ENCODE measurements around the gene PGLYRP4.

Gene PGLYRP4, protein sequence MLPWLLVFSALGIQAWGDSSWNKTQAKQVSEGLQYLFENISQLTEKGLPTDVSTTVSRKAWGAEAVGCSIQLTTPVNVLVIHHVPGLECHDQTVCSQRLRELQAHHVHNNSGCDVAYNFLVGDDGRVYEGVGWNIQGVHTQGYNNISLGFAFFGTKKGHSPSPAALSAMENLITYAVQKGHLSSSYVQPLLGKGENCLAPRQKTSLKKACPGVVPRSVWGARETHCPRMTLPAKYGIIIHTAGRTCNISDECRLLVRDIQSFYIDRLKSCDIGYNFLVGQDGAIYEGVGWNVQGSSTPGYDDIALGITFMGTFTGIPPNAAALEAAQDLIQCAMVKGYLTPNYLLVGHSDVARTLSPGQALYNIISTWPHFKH

DNA sequence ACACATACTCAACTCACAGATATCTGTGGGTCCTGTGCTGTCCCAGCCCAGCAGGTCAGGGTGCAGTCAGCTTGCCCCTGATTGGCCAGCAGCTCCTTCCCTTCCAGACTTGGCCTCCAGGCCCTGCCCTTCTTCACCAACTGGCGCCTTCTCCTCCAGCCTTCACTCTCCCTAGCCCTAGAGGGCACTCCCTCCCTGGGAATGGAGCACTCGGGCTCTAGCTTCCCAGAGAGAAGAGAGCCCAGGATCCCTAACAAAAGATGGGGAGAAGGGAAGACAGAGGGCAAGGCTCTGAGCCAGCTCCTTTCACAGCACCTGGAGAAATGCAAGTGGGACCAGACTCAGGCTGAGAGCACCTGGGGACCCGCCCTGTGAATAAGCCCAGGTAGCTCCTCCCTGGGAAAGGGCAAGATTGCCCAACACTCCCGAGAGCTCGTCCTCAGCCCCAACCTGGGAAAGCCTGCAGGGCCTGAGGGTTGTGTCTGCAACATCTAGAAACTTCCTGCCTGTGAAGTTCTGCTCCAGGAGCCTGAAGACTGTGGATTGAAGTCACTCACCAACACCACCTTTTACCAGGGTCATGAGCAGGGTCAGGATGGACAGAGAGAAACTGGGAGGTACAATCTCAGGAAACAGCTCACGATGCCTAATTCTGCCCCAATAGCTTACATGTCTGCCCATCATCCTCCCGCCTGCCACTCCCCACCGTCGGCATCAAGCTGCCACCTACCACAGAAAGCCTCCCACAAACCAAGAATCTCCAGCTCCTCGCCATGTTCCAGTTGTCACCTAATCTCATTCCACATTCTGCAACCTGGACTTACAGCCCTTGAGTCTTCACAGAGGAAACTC, at the start of gene PGLYRP4:
PGLYRP4 (minus strand) TSS at position 331 of the 852 bp plus-strand sequence. CDS start 909 bp downstream, outside the sequence.
- no peak for DNase-seq

DNA sequence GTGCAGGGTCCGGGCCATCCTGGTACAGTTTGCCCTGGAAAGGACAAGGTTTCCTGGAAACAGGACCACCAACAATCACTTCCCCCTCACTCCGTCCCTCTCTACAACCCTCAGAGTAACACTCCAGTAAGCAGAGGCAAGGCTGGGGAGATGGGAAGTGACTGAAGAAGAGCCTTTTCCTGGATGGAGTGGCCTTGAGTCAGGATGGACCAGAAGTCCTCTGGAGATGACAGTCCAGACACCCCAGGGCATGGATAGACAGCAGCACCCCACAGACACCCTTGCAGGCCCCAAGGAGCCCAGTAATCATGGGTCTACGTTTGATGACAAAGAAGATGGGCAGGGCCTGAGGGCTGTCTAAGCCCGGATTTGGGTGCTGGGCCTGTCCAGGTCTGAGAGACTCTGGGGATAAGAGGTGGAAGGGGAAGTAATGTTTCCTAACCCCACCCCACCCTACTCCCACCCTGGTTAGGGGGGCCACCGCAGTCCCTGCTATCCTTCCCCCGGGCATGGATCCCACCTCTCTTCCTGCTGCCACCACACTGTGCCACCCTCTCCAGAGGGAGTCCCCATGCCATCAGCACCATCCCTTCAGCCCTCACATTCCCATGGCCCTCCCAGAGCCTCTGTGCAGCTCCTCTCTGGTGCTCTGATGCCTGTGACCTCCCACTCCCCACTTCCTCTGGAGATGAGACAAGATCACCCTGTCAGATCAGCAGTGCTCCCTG, 49.4 kb upstream of the PGLYRP4 start:
- DNase-seq: no peak

DNA sequence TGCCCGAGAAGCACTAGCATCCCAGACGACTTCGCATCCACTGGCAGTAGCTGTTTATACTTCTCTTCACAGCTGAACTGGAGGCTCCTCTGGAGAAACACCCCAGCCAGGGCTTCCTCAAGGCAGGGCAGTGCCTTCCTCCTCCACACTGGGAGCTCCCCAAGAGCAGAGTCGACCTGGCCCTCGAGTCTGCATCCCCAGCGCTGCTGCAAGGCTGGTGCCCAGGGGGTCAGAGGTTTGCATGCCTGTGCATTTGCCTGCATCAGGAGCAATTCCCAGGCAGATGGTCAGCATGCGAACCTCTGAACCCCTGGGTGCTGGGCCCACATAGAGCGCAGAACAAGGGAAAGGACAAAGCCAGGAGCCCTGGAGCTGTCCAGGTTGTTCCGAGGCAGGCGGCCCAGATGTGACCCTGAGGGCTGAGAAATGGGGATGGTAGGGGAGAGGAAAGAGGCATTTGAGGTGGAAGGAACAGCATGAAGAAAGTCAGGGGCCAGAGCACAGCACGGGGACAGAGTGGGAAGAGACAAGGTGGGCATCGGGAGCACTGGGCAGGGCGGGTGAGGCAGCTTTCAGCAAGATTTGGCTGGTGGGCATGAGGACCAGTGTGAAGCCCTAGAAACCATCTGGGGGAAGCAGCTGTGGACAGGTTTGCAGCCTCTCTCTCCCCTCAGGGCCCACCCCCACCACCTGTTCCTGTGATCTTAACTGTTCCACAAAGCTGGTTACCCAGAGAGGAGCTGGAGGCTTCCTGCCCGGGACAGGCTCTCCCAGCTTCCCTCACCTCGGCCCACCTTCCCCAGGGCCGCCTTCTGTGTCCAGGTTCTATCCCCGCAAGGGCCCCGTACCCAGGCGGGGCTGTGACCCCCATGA, 48.6 kb upstream of the PGLYRP4 start:
- no peak for DNase-seq

DNA sequence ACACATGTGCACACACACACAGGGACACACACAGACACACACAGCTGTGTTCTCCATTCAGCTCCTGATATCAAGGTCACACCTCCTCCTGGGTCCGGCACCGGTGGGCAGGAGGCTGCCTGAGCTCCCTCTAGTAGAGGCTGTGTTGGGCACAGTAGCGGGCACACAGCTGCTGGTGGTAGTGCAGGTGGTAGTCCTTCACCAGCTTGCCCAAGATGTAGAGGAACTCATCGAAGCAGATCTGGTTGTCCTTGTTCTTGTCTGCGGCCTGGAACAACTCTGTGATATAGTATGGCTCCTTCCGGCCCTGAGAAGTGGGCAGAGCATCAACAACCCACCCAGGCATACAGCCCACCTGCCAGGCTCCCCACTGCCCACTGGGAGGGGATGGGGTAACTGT, 47.8 kb upstream of the PGLYRP4 start:
- DNase-seq: no peak

DNA sequence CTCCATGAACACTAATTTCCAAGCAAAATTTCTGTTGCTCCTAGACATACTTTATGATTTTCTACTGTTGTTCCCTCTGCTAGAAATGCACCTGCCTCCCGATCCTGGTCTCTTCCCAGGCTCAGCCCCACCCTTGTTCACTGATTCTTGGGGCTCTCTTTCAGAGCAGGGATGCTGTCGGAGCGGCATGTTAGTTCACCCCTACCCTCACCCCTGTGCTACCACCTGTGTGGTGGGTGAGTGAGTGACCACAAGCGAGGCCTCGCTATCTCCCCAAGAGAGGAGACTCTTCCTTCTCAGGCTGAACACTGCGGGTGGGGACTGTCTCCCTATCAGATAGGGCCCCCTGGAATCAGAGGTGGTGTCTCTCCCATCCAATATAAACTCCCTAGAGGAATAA, 47.1 kb upstream of the PGLYRP4 start:
- no peak for DNase-seq

DNA sequence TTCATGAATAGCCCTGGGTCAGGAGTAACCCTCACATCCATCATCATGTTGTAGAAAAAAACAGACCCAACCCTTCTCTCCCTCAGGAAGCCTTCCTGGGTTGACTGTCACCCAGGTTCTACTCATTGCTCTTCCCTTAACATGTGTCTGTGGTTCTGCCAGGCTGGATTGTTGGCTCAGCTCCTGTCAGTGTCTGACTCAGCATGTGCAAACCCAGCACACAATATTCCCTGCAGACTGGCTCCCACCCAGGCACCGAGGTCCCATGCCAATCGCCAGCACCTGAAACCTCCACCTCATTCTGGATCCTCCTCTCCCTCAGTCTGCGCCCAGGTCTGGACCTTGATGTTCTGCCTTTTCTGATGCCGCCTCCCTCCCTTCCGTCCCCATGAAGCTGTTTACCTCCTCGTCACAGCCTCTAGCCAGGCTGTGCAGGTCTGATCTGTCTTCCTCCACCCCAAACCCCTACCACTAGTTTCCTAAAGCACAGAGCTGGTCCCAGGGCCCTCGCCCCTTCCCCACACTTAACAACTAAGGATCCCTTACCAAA, 46.6 kb upstream of the PGLYRP4 start:
- no peak for DNase-seq

DNA sequence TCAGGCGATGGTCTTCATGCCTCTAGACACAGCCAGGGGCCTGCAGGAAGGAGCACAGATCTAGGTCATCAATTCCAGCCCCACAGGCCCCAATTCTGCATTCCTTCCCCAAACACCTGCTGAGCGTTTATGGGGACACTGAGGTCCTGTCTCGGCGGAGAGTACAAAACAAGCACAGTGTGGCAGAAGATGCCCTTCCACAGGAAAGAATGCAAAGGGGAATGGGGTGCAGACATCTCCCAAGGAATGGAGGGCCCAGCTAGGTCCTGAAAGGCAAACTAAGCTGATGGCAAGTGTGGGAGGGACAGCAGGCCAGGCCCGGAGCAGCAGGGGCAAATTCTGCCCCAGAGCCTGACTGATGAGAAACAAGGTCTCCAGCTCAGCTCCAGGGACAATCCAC, 45.8 kb upstream of the PGLYRP4 start:
- no peak for DNase-seq

DNA sequence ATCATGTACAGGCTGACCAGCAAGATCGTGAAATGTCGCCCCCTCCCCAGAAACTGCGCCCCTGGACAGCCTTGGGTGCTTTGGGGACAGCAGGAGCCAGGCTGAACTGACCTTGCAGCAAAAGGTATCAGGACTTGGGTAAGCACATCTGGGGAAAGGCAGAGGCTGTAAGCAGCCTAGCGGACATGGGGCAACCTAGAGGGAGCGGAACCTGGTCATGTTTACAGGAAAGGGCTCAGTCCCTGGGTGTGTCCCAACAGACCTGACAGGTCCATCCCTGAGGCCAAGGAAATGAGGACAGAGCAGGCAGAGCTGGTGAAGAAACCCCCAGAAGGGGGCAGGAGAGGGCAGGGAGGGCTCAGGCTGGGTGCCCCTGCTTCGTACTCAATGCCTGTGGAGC, 45.3 kb upstream of the PGLYRP4 start:
- DNase-seq: no peak

DNA sequence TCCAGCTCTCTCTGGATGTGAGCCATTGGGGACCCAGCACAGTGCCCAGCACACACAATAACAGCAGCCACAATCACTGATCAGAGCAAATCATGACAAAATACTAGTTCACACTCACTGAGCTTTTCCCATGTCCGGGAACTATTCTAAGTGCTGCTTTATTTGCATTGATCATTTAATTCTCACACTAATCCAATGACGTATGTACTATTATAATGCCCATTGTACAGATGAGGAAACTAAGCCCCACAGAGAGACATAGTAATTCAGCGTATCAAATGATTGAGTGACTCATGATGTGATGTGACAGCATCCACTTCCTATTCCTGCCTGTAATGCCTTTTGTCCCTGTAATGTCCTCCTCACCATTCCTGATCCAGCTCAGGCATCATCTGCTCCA, 44.2 kb upstream of the PGLYRP4 start:
- no peak for DNase-seq

DNA sequence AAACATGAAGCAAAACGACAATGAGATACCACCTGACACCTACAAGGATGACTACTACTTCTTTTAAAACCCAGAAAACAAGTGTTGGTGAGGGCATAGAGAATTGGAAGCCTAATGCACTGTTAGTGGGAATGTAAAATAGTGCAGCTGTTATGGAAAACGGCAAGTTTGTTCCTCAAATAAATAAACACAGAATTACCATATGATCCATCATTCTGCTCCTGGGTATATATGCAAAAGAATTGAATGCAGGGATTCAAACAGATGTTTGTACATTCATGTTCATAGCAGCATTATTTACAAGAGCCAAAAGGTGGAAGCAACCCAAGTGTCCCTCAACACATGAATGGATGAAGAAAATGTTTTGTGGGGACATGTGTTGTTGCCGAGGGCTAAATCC, 43.6 kb upstream of the PGLYRP4 start:
- no peak for DNase-seq

DNA sequence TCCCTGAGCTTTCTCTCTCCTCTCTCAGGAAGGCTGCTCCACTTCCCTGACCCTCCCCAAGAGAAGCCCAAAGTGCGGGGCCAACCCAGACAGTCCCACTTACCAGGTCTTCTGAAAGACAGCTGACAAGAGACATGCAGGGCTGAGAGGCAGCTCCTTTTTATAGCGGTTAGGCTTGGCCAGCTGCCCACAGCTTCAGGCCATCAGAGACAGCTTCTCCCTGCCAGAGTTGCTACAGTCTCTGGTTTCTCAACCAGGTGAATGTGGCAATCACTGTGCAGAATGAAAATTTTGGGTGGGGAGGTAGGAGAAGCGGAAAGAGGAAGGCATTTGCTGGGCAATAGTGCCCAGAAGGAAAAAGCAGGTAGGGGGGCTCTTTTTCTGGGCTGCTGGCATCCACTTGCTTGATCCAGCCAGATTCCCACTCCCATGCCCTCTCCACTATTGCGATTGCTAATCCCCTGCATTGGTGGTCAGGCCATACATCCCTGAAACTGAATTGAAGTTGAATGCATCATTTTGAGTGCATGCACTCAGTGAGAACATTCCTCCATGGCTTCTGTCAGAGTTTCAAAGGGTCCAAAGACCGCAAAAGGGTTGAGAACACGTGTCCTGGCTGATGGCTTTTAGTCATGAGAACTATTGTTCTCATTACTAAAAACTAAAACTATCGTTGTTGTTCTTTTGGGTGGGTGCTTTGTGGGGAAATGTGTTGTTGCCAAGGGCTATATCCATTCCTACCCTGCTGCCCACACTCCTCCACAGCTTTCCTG, 42.5 kb upstream of the PGLYRP4 start, which contains the start of gene S100A8:
S100A8 (minus strand) TSS at position 136 of the 773 bp plus-strand sequence. CDS start 538 bp downstream, outside the sequence.
- DNase-seq: no peak

DNA sequence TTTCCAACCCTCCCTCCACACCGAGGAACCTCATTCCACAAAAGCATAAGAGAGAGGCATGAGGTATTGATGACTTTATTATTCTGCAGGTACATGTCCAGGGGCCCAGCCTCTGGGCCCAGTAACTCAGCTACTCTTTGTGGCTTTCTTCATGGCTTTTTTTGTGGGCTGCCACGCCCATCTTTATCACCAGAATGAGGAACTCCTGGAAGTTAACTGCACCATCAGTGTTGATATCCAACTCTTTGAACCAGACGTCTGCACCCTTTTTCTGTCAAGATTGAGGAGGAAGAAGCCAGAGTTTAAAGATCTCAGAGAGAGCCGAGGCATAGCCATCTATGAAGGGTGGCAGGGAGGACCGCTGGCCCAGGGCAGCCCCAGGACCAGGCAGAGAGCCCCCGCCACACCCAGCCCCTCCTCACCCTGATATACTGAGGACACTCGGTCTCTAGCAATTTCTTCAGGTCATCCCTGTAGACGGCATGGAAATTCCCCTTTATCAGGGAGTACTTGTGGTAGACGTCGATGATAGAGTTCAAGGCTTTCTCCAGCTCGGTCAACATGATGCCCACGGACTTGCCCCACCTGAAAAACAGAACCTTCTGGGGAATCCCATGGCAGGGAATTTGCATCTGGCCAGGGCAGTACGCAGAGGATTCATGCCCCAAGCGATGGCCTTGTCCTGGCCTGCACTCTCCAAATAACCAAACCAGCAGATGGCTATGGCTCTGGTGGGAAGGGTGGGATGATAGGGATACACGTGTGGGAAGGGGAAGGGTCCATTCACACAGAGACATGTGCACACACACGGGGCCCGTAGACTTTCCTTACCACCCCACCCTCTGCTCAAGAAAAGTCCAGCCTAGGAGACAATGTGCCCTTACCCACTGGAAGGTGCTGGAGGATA, 41.6 kb upstream of the PGLYRP4 start:
- no peak for DNase-seq

DNA sequence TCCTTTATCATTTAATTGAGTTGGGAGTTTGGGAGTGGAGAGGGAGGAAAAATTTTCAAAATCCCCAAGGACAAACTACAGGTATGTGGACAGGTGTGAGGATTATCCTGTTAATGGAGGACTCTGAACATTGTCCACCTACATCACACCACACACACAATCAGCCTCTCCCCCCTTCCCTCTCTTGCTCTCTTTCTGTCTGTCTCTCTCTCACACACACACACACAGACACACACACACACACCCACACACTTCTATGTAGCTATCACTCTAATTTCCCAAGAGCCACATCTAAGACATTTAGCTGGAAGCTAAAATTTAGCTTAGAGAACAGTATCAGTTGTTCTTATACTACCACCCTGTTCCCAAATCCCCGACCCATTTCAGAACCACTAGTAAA, 40.8 kb upstream of the PGLYRP4 start:
- DNase-seq: no peak

DNA sequence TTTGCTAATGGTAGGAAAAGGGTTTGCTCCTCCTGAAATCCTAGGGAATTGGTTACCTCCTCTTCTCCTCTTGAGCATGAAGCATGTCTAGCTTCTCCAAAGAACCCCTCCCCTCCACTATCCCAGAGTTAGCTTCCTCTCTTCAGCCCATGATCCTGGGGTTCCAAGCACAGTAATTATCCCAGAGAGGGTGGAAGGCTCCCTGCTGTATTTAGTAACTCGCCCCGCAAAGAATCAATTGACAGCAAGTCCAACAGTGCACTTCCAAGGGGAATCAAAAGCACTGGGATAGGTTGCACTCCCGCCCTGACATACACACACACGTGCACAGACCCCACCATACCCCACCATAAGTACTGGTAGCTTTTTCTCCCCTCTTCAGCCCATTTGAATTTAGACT, 39.1 kb upstream of the PGLYRP4 start:
- DNase-seq: no peak

DNA sequence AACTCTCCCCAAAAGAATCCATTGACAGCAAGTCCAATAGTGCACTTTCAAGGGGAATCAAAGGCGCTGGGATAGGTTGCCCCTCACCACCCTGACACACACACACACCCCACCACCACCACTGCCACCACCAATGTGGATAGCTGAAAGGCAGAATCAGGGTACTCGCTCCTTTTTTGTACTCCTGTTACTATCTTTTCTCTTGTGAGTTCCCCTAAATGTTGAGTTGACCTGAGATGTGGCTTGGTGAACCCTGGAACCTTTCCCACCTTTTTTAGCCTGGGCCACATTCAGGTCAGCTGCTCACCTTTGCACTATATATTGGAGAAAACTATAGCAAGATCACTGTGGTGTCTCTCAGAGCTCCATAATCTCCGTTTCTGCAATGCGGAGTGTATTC, 38.4 kb upstream of the PGLYRP4 start:
- no peak for DNase-seq

DNA sequence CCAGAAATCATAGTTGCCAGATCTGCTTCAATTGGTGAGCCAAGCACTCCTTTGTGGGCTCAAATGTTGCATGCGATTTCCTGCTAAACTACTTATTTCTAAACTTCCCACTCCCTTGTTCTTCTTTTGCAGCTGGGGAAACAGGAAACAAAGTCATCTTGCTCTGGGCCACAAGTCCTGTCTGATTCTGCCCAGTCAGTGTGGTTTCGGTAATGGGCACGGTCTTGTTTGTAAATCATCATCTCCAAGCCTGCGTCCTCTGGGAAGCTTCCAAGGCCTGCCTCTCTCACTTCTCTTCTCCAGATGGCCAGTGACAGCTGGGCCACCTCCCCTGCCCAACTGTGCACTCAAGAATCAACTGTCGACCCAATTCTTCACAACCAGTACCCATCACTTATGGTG, 37.9 kb upstream of the PGLYRP4 start:
- peak; percentile 50 for DNase-seq

DNA sequence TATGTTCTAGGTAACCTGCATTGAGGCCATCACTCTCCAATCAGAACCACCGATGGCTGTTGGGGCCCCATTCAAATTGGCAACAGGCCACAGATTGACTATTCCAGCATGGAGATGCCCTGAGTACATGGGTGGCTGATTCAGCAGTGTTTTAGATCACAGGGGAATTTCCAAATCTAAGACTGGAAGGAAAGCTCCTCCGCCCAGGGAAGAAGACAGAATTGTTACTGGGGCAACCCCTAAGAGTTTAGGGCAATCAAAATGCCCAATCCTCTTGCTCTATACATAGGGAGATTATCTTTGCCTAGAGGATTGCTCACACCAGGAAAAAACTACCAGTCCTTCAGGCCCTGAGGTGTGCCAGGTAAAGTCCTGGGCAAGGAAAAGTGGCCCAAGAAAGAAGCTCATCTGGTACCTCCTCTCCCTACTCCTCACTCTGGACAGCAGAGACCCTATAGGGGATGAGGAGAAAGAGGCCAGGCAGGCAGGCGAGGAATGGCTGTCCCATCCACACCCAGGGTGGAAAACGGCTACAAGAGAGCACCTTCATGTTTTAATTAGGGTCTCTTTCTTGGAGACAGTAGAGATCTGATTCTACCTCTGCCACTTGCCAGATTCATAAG, 36.4 kb upstream of the PGLYRP4 start:
- no peak for DNase-seq

DNA sequence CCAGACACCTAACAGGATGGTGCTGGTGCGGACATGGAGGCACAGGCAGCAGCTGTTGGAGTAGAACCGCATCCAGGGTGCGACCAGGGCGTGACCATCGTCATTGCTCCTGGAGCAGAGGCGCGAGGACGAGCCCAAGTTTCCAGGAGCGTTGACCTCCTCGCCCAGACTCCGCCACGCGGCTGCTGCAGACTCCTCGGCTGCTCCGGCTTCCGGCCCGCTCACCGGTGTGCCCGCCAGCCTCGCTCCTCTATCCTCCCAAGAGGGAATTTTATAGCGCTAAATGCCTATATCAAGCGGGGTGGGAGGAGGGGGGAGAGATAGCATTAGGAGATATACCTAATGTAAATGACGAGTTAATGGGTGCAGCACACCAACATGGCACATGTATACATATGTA, 32.1 kb upstream of the PGLYRP4 start:
- no peak for DNase-seq

DNA sequence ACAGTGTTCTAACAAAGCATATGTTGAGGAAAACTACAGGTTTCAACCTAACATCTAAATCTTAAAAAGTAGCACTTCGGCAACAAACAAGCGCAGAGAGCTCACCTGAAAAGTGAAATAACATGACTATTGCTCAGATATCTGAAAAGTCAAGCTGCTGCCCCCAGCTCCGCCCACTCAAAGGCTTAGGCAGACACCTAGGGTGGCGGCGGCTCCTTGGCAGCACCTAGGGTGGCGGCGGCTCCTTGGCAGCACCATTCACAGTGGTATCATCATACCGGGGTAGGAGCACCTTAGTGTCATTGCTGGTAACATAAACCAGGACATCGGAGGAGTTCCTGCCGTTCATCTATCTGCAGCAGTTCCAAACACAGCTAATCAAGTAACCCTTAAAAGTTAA, 30.9 kb upstream of the PGLYRP4 start:
- DNase-seq: no peak

DNA sequence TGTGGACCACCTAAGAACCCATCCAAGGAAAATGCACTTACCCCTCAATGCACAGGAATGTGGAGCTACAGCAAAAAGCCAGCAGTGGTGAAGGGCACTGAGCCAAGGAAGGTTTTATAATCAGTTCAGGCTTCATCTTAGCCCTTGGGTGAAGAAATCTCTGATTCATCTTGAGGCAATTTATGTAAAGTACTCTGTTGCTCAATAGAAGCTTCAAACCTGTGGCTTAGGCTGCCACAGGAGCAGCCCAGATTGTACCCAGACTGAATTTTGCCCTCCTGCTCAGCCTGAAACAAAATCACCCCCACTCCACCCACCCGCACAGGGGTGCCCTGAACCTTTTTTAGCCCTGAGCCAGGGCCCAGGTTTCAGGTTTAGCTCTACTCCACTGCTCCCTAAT, 26.9 kb upstream of the PGLYRP4 start, which contains the start of gene S100A12:
S100A12 (minus strand) TSS at position 111 of the 400 bp plus-strand sequence. CDS start 1,029 bp downstream, outside the sequence.
- DNase-seq: no peak

All from GDM1 (cell line).